Measurements from ENCODE around the gene NLRX1.
"Not testable (repeated sequence)": the region's sequence is repeated elsewhere in the genome, so short reads cannot be mapped to it uniquely, and the experiment has no call there.

Gene NLRX1

GRCh38 chr11:119193626-119194025, 25.1 kb downstream of the NLRX1 start:
- Histone ChIP-seq H3K4me1 (ENCODE audit: control insufficient read depth, insufficient read depth, low read length) (no peaks in the 10 kb centered on the region), H3K27me3 (ENCODE audit: control insufficient read depth, insufficient read depth, low read length, poor library complexity, severe bottlenecking) (no peaks in the 10 kb centered on the region), H3K27ac (ENCODE audit: insufficient read depth, low read depth, low read length, poor library complexity, severe bottlenecking) (no peak overlapping the region), H3K36me3 (ENCODE audit: control insufficient read depth, insufficient read depth, low read length) (no peaks in the 10 kb centered on the region), H3K4me3 (ENCODE audit: insufficient read depth, low read depth, low read length) (no peak overlapping the region), H3K9me3 (ENCODE audit: control insufficient read depth, low read length) (no peaks in the 10 kb centered on the region)
- WGBS, 2 experiments, result 93 to 94% methylated on average over 10 of the region's 10 CpGs

GRCh38 chr11:119194811-119195440, 26.4 kb downstream of the NLRX1 start:
- H3K27me3 ChIP-seq (ENCODE audit: control insufficient read depth, insufficient read depth, low read length, poor library complexity, severe bottlenecking), result no peaks in the 10 kb centered on the region
- no peaks in the 10 kb centered on the region for H3K4me1 ChIP-seq (ENCODE audit: control insufficient read depth, insufficient read depth, low read length)
- WGBS, 2 experiments, result 87 to 93% methylated on average over 7 of the region's 7 CpGs
- H3K4me3 ChIP-seq (ENCODE audit: insufficient read depth, low read depth, low read length), result no peak overlapping the region
- no peaks in the 10 kb centered on the region for H3K36me3 ChIP-seq (ENCODE audit: control insufficient read depth, insufficient read depth, low read length)
- H3K27ac ChIP-seq (ENCODE audit: insufficient read depth, low read depth, low read length, poor library complexity, severe bottlenecking), result no peak overlapping the region
- no peaks in the 10 kb centered on the region for H3K9me3 ChIP-seq (ENCODE audit: control insufficient read depth, low read length)

GRCh38 chr11:119195680-119196079, 27.2 kb downstream of the NLRX1 start:
- H3K36me3 ChIP-seq (ENCODE audit: control insufficient read depth, insufficient read depth, low read length), result no peaks in the 10 kb centered on the region
- H3K27me3 ChIP-seq (ENCODE audit: control insufficient read depth, insufficient read depth, low read length, poor library complexity, severe bottlenecking), result no peaks in the 10 kb centered on the region
- no peaks in the 10 kb centered on the region for H3K4me1 ChIP-seq (ENCODE audit: control insufficient read depth, insufficient read depth, low read length)
- WGBS, 2 experiments, result 32 to 39% methylated on average over 6 of the region's 6 CpGs
- H3K27ac ChIP-seq (ENCODE audit: insufficient read depth, low read depth, low read length, poor library complexity, severe bottlenecking), result no peak overlapping the region
- no peaks in the 10 kb centered on the region for H3K9me3 ChIP-seq (ENCODE audit: control insufficient read depth, low read length)
- no peak overlapping the region for H3K4me3 ChIP-seq (ENCODE audit: insufficient read depth, low read depth, low read length)

GRCh38 chr11:119196833-119197483, 28.4 kb downstream of the NLRX1 start:
- no peaks in the 10 kb centered on the region for H3K27me3 ChIP-seq (ENCODE audit: control insufficient read depth, insufficient read depth, low read length, poor library complexity, severe bottlenecking)
- H3K4me1 ChIP-seq (ENCODE audit: control insufficient read depth, insufficient read depth, low read length), result no peaks in the 10 kb centered on the region
- H3K36me3 ChIP-seq (ENCODE audit: control insufficient read depth, insufficient read depth, low read length), result no peaks in the 10 kb centered on the region
- H3K4me3 ChIP-seq (ENCODE audit: insufficient read depth, low read depth, low read length), result no peak overlapping the region
- 44% methylated on average over 5 of the region's 5 CpGs for WGBS, 2 experiments
- no peak overlapping the region for H3K27ac ChIP-seq (ENCODE audit: insufficient read depth, low read depth, low read length, poor library complexity, severe bottlenecking)
- H3K9me3 ChIP-seq (ENCODE audit: control insufficient read depth, low read length), result no peaks in the 10 kb centered on the region

- no peaks in the 10 kb centered on the region for H3K36me3 ChIP-seq (ENCODE audit: control insufficient read depth, insufficient read depth, low read length)
- no peaks in the 10 kb centered on the region for H3K27me3 ChIP-seq (ENCODE audit: control insufficient read depth, insufficient read depth, low read length, poor library complexity, severe bottlenecking)
- no peak overlapping the region for H3K4me3 ChIP-seq (ENCODE audit: insufficient read depth, low read depth, low read length)
- H3K4me1 ChIP-seq (ENCODE audit: control insufficient read depth, insufficient read depth, low read length), result no peaks in the 10 kb centered on the region
- WGBS, 2 experiments, result 80 to 85% methylated on average over 6 of the region's 6 CpGs
- H3K9me3 ChIP-seq (ENCODE audit: control insufficient read depth, low read length), result no peaks in the 10 kb centered on the region
- no peak overlapping the region for H3K27ac ChIP-seq (ENCODE audit: insufficient read depth, low read depth, low read length, poor library complexity, severe bottlenecking)
These were observed 30.4 kb downstream of the NLRX1 start for GRCh38 chr11:119198925-119199324.

GRCh38 chr11:119201236-119201635, 32.7 kb downstream of the NLRX1 start:
- H3K27me3 ChIP-seq (ENCODE audit: control insufficient read depth, insufficient read depth, low read length, poor library complexity, severe bottlenecking); H3K4me1 ChIP-seq (ENCODE audit: control insufficient read depth, insufficient read depth, low read length); H3K4me3 ChIP-seq (ENCODE audit: insufficient read depth, low read depth, low read length); H3K36me3 ChIP-seq (ENCODE audit: control insufficient read depth, insufficient read depth, low read length); H3K9me3 ChIP-seq (ENCODE audit: control insufficient read depth, low read length); H3K27ac ChIP-seq (ENCODE audit: insufficient read depth, low read depth, low read length, poor library complexity, severe bottlenecking): not testable (repeated sequence)
- WGBS, 2 experiments, result 90 to 97% methylated on average over 5 of the region's 5 CpGs

- H3K4me3 ChIP-seq (ENCODE audit: insufficient read depth, low read depth, low read length), result no peak overlapping the region
- H3K27ac ChIP-seq (ENCODE audit: insufficient read depth, low read depth, low read length, poor library complexity, severe bottlenecking), result no peak overlapping the region
- H3K9me3 ChIP-seq (ENCODE audit: control insufficient read depth, low read length), result no peaks in the 10 kb centered on the region
- 87 to 93% methylated on average over 6 to 7 of the region's 7 CpGs for WGBS, 2 experiments
- H3K27me3 ChIP-seq (ENCODE audit: control insufficient read depth, insufficient read depth, low read length, poor library complexity, severe bottlenecking), result no peaks in the 10 kb centered on the region
- H3K4me1 ChIP-seq (ENCODE audit: control insufficient read depth, insufficient read depth, low read length), result no peaks in the 10 kb centered on the region
- H3K36me3 ChIP-seq (ENCODE audit: control insufficient read depth, insufficient read depth, low read length), result no peaks in the 10 kb centered on the region
These were observed 34.0 kb downstream of the NLRX1 start for GRCh38 chr11:119202554-119202953.

- H3K4me3 ChIP-seq (ENCODE audit: insufficient read depth, low read depth, low read length), result no peak overlapping the region
- 93% methylated on average over 9 of the region's 9 CpGs for WGBS, 2 experiments
- H3K9me3 ChIP-seq (ENCODE audit: control insufficient read depth, low read length), result no peaks in the 10 kb centered on the region
- no peak overlapping the region for H3K27ac ChIP-seq (ENCODE audit: insufficient read depth, low read depth, low read length, poor library complexity, severe bottlenecking)
- no peaks in the 10 kb centered on the region for H3K4me1 ChIP-seq (ENCODE audit: control insufficient read depth, insufficient read depth, low read length)
- no peaks in the 10 kb centered on the region for H3K36me3 ChIP-seq (ENCODE audit: control insufficient read depth, insufficient read depth, low read length)
- H3K27me3 ChIP-seq (ENCODE audit: control insufficient read depth, insufficient read depth, low read length, poor library complexity, severe bottlenecking), result no peaks in the 10 kb centered on the region
These were observed 35.5 kb downstream of the NLRX1 start for GRCh38 chr11:119204066-119204465.

- no peak overlapping the region for H3K27ac ChIP-seq (ENCODE audit: insufficient read depth, low read depth, low read length, poor library complexity, severe bottlenecking)
- H3K36me3 ChIP-seq (ENCODE audit: control insufficient read depth, insufficient read depth, low read length), result no peaks in the 10 kb centered on the region
- no peaks in the 10 kb centered on the region for H3K4me1 ChIP-seq (ENCODE audit: control insufficient read depth, insufficient read depth, low read length)
- 60 to 64% methylated on average over 9 of the region's 10 CpGs for WGBS, 2 experiments
- no peaks in the 10 kb centered on the region for H3K27me3 ChIP-seq (ENCODE audit: control insufficient read depth, insufficient read depth, low read length, poor library complexity, severe bottlenecking)
- H3K9me3 ChIP-seq (ENCODE audit: control insufficient read depth, low read length), result no peaks in the 10 kb centered on the region
- no peak overlapping the region for H3K4me3 ChIP-seq (ENCODE audit: insufficient read depth, low read depth, low read length)
These were observed 36.6 kb downstream of the NLRX1 start for GRCh38 chr11:119205080-119205479.

GRCh38 chr11:119205574-119206510, 37.3 kb downstream of the NLRX1 start, which contains the start of gene CBL:
Gene CBL (plus strand): TSS chr11:119206339. CDS start chr11:119206418, 79 bp downstream.
- Histone ChIP-seq H3K36me3 (ENCODE audit: control insufficient read depth, insufficient read depth, low read length) (no peaks in the 10 kb centered on the region), H3K4me3 (ENCODE audit: insufficient read depth, low read depth, low read length) (peak within 1 kb of the TSS; percentile 97), H3K27ac (ENCODE audit: insufficient read depth, low read depth, low read length, poor library complexity, severe bottlenecking) (peak within 1 kb of the TSS; percentile 87), H3K9me3 (ENCODE audit: control insufficient read depth, low read length) (no peaks in the 10 kb centered on the region), H3K4me1 (ENCODE audit: control insufficient read depth, insufficient read depth, low read length) (no peaks in the 10 kb centered on the region), H3K27me3 (ENCODE audit: control insufficient read depth, insufficient read depth, low read length, poor library complexity, severe bottlenecking) (no peaks in the 10 kb centered on the region)
- WGBS, 2 experiments, result 1% methylated on average over 87 of the region's 88 CpGs

Measured in ectodermal cell (in vitro differentiated cells).